ENCODE data around the gene RAB31. TPM values are rescaled to one million over a fixed set of nuclear protein-coding genes. Genes with fewer than 3 reads are reported as not detected.
"Not testable (repeated sequence)": the region's sequence is repeated elsewhere in the genome, so short reads cannot be mapped to it uniquely, and the experiment has no call there.

RAB31 gene
- total and polyA plus RNA-seq, 4 donors: 21.5 to 114 (median 49.5) TPM

- H3K27ac ChIP-seq (ENCODE audit: low read depth in 1 of 2, low read length in 1 of 2): no peak overlapping the region
- ATAC-seq (ENCODE audit: insufficient read depth, low FRiP score) (no peak), DNase-seq (no peak)
- H3K27me3 ChIP-seq (ENCODE audit: control insufficient read depth in 3 of 3, insufficient read depth in 3 of 3, low read length in 2 of 3): no peaks in the 10 kb centered on the region
- TF ChIP-seq CTCF (IDR thresholded peaks at IDR 0.05; ENCODE audit: control extremely low read depth, extremely low read depth): no peak
- H3K36me3 ChIP-seq (ENCODE audit: control insufficient read depth in 4 of 4, insufficient read depth in 4 of 4, low read length in 4 of 4): no peaks in the 10 kb centered on the region
- no peaks in the 10 kb centered on the region for H3K9me3 ChIP-seq (ENCODE audit: control insufficient read depth in 4 of 4, insufficient read depth in 3 of 4, low read length in 3 of 4)
- WGBS, 2 donors: 95% methylated on average over 5 of the region's 5 CpGs
- no peak overlapping the region for H3K9ac ChIP-seq (ENCODE audit: insufficient read depth in 1 of 2, low read length in 2 of 2)
- H3K4me1 ChIP-seq (ENCODE audit: control insufficient read depth in 5 of 5, insufficient read depth in 5 of 5, low read length in 5 of 5): peaks cover 0 to 1% (median 0%) of the 10 kb centered on the region in 5 donors
- no peak overlapping the region for H3K4me3 ChIP-seq
Observed at GRCh38 chr18:9897129-9897528, 189.0 kb downstream of the RAB31 start.

- not testable (repeated sequence) for H3K27ac ChIP-seq (ENCODE audit: low read depth in 1 of 2, low read length in 1 of 2); H3K9ac ChIP-seq (ENCODE audit: insufficient read depth in 1 of 2, low read length in 2 of 2); H3K27me3 ChIP-seq (ENCODE audit: control insufficient read depth in 3 of 3, insufficient read depth in 3 of 3, low read length in 2 of 3); ATAC-seq (ENCODE audit: insufficient read depth, low FRiP score); H3K4me3 ChIP-seq; DNase-seq; H3K36me3 ChIP-seq (ENCODE audit: control insufficient read depth in 4 of 4, insufficient read depth in 4 of 4, low read length in 4 of 4); H3K9me3 ChIP-seq (ENCODE audit: control insufficient read depth in 4 of 4, insufficient read depth in 3 of 4, low read length in 3 of 4); H3K4me1 ChIP-seq (ENCODE audit: control insufficient read depth in 5 of 5, insufficient read depth in 5 of 5, low read length in 5 of 5)
- 98% methylated on average over 10 of the region's 10 CpGs for WGBS, 2 donors
Observed at GRCh38 chr18:9897787-9898291, 189.7 kb downstream of the RAB31 start.

- Histone ChIP-seq H3K9me3 (ENCODE audit: control insufficient read depth in 4 of 4, insufficient read depth in 3 of 4, low read length in 3 of 4) (no peaks in the 10 kb centered on the region), H3K4me1 (ENCODE audit: control insufficient read depth in 5 of 5, insufficient read depth in 5 of 5, low read length in 5 of 5) (peaks cover 0 to 1% (median 0%) of the 10 kb centered on the region in 5 donors), H3K36me3 (ENCODE audit: control insufficient read depth in 4 of 4, insufficient read depth in 4 of 4, low read length in 4 of 4) (no peaks in the 10 kb centered on the region), H3K27ac (ENCODE audit: low read depth in 1 of 2, low read length in 1 of 2) (no peak overlapping the region), H3K27me3 (ENCODE audit: control insufficient read depth in 3 of 3, insufficient read depth in 3 of 3, low read length in 2 of 3) (no peaks in the 10 kb centered on the region), H3K4me3 (no peak overlapping the region), H3K9ac (ENCODE audit: insufficient read depth in 1 of 2, low read length in 2 of 2) (no peak overlapping the region)
- WGBS, 2 donors: 74 to 76% methylated on average over 11 of the region's 11 CpGs
- DNase-seq: no peak
- TF ChIP-seq CTCF (IDR thresholded peaks at IDR 0.05; ENCODE audit: control extremely low read depth, extremely low read depth): no peak
- no peak for ATAC-seq (ENCODE audit: insufficient read depth, low FRiP score)
Observed at GRCh38 chr18:9898792-9899549, 190.9 kb downstream of the RAB31 start.

- not testable (repeated sequence) for H3K36me3 ChIP-seq (ENCODE audit: control insufficient read depth in 4 of 4, insufficient read depth in 4 of 4, low read length in 4 of 4); H3K27me3 ChIP-seq (ENCODE audit: control insufficient read depth in 3 of 3, insufficient read depth in 3 of 3, low read length in 2 of 3); H3K27ac ChIP-seq (ENCODE audit: low read depth in 1 of 2, low read length in 1 of 2); DNase-seq; H3K4me3 ChIP-seq; H3K9ac ChIP-seq (ENCODE audit: insufficient read depth in 1 of 2, low read length in 2 of 2); ATAC-seq (ENCODE audit: insufficient read depth, low FRiP score); H3K9me3 ChIP-seq (ENCODE audit: control insufficient read depth in 4 of 4, insufficient read depth in 3 of 4, low read length in 3 of 4); H3K4me1 ChIP-seq (ENCODE audit: control insufficient read depth in 5 of 5, insufficient read depth in 5 of 5, low read length in 5 of 5)
- 96 to 100% methylated on average over 1 of the region's 1 CpG for WGBS, 2 donors
Observed at GRCh38 chr18:9899550-9899930, 191.4 kb downstream of the RAB31 start.
